NCI-H1930 (cell line): ENCODE results near the gene BDH1.
"Not testable (repeated sequence)": the region's sequence is repeated elsewhere in the genome, so short reads cannot be mapped to it uniquely, and the experiment has no call there.

ENCODE experiments used
- DNase-seq, 2 experiments: peaks; one replicate each; lab custom pipeline; 2025; lab: John Stamatoyannopoulos, UW

BDH1 gene

GRCh38 chr3:197520311-197521276 lies 35.2 kb downstream of the BDH1 start:
- no peak for DNase-seq

- no peak for DNase-seq
These were observed 36.0 kb downstream of the BDH1 start for GRCh38 chr3:197519801-197520211.

- DNase-seq = no peak
These were observed 36.8 kb downstream of the BDH1 start for GRCh38 chr3:197518881-197519421.

GRCh38 chr3:197517922-197518683 lies 37.7 kb downstream of the BDH1 start:
- DNase-seq = not testable (repeated sequence)

- DNase-seq = not testable (repeated sequence)
These were observed 38.7 kb downstream of the BDH1 start for GRCh38 chr3:197516890-197517606.

- DNase-seq = no peak
These were observed 39.3 kb downstream of the BDH1 start for GRCh38 chr3:197516517-197516889.

- no peak for DNase-seq
These were observed 40.9 kb downstream of the BDH1 start for GRCh38 chr3:197514786-197515355.

- no peak for DNase-seq
These were observed 41.6 kb downstream of the BDH1 start for GRCh38 chr3:197513953-197514785.

GRCh38 chr3:197512691-197513571 lies 42.8 kb downstream of the BDH1 start:
- no peak for DNase-seq

GRCh38 chr3:197511853-197512635 lies 43.7 kb downstream of the BDH1 start:
- DNase-seq = no peak

- DNase-seq = no peak
These were observed 44.6 kb downstream of the BDH1 start for GRCh38 chr3:197511130-197511529.

GRCh38 chr3:197510642-197511018 lies 45.1 kb downstream of the BDH1 start:
- no peak for DNase-seq

GRCh38 chr3:197508924-197509775 lies 46.6 kb downstream of the BDH1 start:
- DNase-seq = no peak

- DNase-seq = no peak
These were observed 47.3 kb downstream of the BDH1 start for GRCh38 chr3:197508461-197508860.

- no peak for DNase-seq
These were observed 47.7 kb downstream of the BDH1 start for GRCh38 chr3:197508051-197508451.

- no peak for DNase-seq
These were observed 48.2 kb downstream of the BDH1 start for GRCh38 chr3:197507541-197507940.

GRCh38 chr3:197507081-197507480 lies 48.7 kb downstream of the BDH1 start:
- DNase-seq = no peak
